Effector CD8-positive, alpha-beta T cell (primary cell): ENCODE measurements around the gene CASKIN2.
"Not testable (repeated sequence)": the region's sequence is repeated elsewhere in the genome, so short reads cannot be mapped to it uniquely, and the experiment has no call there.

Experiments used
- DNase-seq: peaks from one replicate; lab custom pipeline; 2025; lab: John Stamatoyannopoulos, UW

CASKIN2 gene

DNA sequence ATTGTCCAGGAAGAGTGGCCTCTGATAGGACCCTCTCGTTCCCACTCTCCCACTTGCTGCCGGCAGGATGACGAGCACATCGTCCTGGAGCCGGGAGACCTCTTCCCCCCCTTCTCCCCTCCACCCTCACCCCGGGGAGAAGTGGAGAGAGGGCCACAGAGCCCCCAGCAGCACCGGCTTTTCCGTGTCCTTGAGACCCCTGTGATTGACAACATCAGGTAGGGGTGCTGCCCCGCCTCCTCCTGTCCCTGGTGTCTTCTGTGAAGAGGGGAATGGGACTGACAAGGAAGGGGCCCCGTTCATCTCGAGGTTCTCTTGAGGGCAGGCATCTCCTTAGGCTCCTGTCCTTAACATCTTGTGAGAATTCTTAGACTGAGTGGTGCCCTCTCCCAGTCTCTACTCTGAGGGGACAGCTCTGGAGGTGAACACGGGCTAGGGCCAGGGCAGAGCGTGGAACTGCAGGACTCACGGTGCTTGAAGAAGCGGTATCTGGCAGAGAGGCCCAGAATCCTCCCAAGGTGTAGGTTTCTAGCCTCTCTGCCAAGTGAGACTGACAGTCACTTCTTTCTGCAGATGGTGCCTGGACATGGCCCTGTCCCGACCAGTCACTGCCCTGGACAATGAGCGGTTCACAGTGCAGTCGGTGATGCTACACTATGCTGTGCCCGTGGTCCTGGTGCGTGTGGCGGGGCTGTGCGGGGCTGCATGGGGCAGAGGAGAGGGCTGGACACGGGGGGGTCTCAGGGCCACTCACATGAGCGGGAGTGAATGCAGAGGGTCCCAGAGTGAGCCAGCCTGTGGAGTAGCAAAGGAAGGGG lies 26.4 kb downstream of the CASKIN2 start:
- no peak for DNase-seq

DNA sequence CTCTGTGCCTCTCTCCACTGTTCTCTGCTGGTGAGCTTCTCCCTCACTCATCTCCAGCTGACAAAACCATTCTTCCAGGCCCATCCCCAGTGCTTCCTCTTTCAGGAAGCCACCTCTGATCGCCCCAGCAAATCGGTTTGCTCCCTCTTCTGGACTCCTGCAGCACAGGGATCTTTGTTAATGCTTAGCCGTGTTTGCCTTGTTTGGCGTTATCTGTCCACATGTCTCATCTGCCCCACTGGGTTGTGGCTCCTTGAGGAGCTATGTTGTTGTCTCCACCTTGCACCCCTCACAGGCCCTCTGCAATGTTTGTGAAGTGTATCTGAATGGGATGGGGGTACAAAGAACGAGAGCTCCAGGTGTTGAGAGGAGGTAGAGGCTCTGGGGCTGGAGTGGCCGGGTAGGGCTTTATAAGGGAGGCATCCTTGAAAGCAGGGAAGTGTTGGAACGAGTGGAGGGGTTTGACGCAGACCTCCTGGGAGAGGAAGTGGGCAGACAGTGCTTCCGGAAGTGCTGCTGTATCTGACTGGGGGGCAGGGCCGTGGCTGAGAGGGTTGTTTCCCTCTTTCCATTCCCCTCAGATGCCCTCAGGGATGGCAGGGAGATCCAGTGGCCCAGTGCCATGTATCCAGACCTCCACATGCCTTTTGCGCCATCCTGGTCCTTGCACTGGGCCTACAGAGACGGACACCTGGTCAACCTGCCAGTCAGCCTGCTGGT lies 27.8 kb downstream of the CASKIN2 start:
- peak; percentile 7 for DNase-seq

DNA sequence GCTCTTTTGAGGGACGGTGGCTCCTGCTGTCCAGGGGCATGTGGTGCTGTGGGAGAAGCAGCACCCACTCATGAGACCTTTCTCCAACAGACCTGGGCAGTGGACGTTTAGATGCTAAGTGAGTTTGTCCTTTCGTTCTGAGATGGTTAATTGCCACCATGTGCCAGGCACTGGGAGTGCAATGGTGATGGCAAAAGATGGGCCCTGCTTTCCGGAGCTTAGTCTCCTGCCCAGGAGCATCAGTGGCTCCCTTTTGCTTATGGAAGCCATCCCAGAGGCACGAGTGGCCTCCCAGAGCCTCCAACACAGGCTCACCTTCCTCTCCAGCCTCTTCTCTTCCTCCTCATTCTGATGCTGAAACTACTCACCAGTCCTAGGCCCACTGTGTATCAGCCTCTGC lies 28.4 kb downstream of the CASKIN2 start:
- DNase-seq: no peak

DNA sequence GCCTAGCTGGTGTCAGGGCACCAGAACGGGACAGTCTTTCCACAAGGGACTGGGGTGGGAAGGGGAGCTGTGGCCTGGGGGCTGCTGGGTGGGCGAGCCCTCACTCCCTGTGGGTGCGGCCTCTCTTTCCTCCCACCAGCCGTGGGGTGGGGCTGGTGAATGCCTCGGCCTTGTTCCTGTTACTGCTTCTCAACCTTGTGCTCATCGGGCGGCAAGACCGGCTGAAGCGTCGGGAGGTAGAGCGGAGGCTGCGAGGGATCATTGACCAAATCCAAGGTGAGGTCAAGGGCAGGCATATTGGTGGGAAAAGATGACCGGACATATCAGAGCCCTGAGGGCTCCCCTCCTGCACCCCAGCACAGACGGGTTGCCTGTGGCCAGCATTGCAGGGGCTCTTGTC lies 29.2 kb downstream of the CASKIN2 start:
- no peak for DNase-seq

DNA sequence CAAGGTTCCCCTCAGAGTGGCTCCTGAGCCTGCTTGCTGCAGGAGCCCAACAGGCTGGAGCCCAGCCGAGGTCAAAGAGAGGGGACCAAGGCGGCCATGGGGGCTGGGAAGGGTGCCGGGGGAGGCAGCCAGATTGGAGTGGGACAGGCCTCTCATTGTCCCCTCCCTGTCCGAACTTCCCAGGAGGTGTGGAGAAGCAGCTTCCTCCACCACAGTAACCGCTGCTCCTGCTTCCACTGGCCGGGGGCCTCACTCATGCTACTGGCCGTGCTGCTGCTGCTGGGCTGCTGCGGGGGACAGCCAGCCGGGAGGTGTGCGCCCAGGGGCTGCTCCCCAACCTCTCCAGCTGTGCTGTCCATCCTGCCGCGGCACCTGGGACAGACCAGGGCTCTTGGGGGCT lies 29.6 kb downstream of the CASKIN2 start:
- DNase-seq: no peak

DNA sequence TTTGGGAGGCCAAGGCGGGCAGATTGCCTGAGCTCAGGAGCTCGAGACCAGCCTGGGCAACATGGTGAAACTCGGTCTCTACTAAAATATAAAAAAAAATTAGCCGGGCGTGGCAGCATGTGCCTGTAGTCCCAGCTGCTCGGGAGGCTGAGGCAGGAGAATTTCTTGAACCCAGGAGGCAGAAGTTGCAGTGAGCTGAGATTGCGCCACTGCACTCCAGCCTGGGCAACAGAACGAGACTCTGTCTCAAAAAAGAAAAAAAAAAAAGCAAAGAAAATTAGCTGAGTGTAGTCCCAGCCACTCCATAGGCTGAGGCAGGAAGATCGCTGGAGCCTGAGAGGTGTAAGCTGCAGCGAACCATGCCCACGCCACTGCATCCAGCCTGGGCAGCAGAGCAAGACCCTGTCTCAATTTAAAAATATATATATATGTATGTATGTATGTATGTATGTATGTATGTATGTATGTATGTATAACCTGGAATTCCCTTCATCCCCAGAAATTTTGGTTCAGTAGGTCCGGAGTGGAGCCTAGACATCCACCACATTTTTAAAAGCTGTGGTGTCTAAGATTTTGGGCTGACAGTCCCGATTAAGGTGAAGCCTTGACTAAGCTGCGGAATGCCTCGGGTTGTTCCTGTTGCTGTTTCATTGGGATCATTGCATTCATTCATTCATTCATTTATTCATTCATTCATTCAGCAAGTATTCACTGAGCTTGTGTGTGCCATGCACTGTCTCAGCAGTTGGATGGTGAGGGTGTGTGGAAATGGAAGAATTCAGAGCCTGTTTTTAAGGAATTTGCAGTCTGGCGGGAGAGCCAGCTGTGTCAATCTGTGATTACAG lies 33.0 kb downstream of the CASKIN2 start:
- DNase-seq: no peak

DNA sequence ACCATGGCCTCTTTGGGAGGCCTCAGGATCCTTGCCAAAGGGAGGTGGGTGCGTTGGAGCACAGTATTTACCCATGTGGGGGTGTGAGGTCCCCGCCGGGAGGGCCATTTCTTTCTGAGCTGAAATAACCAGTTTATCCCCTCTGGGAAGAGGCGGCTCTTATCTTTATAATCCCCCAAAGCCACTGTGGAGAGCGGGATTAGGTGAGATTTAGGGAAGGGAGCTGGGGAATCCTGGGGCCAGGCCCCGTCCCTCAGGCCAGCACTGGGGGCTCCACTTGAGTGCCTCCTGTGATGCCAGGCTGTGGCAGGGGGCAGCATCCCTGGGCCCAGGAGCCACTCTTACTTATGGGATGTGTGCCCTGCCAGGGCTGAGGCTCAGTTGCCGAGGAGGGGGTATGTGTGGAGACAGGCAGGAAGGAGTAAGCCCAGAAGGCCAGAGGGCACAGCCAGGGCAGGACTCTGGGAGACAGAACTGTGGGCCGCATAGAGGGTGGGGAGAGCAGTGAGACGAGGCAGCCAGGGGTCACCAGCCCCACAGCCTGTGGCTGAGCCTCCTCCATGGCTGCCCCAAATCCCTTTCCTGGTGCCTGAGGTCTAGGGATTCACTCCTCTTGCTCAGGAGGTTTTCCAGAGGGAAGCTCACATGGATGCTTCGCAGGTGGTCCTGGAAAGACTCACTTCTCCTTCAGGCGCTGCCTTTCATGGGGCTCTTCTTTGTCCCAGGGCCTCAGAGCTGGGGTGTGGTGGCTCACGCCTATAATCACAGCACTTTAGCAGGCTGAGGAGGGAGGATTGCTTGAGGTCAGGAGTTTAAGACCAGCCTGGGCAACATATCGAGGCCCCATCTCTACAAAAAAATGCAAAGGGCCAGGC lies 33.9 kb downstream of the CASKIN2 start:
- no peak for DNase-seq

DNA sequence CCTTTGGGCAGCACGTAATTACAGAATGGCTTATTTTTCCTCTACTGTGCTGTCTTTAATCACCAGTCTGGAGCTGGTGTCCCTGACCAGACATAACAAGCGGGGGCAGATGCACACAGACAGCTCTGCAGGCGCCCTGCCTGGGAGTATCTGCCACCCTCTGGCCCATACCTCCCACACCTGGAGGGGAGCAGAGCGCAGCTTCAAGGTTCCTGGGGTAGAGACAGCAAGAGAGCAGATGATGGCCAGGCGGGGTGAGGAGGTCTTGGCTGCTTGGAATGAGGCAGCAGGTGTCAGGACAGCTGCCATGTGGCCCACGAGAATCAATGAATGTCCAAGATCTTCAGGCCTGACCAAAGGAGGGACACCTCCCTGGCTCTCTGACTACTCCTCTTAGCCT lies 35.1 kb downstream of the CASKIN2 start:
- no peak for DNase-seq

DNA sequence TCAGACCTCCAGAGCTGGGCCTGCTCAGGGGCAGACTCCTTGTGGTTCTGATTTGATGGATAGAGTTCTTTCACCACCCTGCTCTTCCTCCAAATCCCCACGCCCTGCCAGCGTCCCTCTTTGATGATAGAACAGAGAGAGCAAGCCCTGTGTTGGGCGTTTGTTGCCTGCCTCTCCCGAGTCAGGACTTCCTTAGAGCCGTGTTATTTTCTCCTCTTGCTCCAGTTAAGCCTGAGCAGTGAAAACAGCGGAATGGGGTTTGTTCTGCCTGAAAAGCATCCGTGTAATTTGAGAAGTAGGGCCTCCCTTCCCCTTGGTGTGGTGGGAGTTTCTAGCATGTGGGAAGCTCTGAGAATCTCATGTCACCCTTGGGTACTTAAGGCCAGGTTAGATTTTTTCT lies 36.8 kb downstream of the CASKIN2 start:
- DNase-seq: no peak

DNA sequence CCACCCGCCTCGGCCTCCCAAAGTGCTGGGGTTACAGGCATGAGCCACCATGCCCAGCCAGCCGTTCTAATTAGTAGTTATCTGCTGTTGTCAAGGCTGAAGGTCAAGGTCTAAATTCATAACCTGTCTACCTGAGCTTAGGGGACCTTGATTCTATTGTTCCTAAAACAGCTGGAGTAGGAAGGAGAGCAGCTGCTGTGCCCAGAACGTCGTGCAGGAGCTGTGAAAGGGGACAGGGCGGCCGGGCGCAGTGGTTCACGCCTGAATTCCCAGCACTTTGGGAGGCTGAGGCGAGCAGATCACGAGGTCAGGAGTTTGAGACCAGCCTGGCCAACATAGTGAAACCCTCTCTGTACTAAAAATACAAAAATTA lies 37.9 kb downstream of the CASKIN2 start:
- not testable (repeated sequence) for DNase-seq

DNA sequence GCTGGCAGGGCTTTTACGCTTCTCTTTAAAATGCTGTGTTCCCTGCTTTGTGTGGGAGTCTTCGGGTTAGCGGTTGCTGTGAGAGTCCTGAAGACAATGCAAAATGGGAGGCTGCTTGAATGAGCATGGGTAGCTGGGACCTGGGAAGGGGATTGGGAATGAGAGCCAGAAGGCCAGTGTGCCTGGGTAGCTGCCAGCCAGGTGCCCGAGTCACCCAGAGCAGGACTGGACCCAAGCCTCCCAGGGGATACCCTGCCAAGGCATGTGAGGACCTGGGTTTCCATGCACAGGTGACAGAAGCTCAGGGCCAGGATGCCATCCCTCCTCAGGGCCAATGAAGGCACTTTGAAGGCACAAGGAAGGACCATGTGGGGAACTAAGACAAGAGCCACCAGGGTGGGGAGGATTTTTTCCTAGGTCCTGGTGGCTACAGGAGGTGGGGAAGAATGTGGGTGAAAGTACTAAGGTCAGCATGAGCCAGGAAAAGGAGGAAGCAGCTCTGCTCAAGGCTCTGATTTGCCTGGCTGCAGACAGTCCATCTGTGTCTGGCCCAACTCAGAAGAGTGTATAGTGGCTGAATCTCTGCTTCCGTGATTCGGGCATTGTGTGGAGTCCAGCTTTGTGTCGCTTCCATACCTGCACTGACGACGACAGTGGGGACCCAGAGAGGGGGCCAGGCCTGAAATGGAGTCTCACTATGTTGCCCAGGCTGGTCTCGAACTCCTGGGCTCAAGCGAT lies 38.4 kb downstream of the CASKIN2 start:
- DNase-seq: no peak

DNA sequence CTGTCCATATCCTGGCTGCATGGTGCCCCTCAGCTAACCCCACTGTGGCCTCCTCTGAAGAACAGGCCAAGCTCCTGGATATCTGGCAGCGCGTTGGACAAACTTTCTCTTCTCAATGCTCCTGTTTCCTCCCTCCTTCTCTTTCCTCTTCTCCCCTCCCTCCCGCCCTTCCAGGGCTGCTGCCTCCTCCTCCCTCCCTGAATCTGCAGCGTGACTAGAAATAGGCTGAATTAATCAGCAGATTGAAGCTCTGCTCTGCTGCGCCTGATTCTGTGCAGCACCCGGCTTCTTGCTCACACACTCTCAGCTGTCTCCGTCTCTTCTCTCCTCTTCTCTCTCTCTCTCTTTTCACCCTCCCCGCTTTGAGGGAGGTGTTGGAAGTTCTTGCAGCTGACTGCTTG lies 39.1 kb downstream of the CASKIN2 start:
- no peak for DNase-seq

DNA sequence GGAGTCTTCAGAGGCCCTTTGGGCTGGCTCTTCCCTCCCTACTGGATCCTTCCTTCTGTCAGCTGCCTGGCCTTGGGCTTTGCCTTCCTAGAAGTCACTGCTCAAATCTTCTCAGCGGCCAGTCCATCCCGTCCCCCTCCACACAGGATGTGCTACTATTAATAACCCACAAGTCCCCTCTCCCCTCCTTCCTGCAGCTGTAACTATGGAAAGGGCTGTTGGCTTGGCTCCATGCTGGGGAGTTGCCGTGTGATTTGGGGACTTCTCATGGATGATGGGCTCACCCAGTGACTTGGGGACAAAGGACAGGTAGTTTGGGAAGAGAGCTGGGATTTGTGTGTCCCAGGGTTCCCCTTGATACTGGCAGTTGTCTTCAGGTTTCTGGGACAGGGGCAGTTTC lies 39.5 kb downstream of the CASKIN2 start:
- DNase-seq: no peak

DNA sequence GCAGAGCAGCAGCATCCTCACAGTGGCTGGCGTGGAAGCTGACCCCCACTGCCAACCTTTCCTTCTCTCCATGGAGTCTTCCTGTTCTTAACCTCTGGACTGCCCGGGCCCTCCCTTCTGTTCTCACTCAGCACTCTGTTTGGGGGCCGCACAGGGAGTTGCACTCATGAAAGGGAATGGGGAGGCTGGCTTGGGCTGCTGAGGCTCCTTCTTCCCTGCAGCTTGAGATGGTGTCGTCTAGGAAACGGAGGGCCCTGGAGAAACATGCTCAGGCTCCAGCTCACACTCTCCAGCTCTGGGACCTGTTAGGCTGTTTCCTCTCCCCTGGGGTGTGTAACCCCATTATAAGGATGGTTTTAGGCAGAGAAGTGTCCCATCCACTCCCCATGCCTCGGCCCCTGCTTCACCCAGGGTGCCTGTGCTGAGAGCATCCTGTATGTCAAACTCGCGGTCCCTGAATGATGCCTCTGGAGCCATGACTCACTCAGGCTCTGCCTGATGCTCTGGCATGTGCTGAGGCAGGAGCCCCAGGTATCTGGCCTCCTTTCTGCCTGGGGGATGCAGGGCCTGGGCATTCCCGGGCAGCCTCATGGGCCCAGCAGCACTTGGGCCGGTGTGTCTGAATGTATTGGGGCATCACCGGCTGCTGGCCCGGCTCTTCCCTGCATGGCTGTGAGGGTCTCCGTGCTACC lies 40.0 kb downstream of the CASKIN2 start:
- no peak for DNase-seq

DNA sequence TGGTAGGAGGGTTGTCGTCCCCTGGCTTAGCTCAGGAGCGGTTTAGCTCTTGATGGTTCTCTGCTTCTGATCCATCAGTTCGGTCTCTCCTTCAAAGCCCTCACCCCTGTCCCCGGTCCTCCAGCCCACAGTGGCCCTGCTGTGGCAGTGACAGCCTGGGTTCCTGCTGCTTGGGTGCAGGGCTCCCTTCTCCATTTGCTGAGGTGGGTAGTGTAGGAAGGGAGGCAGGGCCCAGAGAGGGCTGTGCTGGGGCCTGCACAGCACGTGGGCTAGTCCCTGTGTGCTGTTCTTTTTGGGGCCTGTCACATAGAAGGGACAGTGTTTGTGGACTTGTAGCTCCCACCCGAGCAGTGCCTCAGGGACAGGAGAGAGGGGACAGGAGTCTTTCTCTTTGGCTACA lies 40.6 kb downstream of the CASKIN2 start:
- DNase-seq: no peak

DNA sequence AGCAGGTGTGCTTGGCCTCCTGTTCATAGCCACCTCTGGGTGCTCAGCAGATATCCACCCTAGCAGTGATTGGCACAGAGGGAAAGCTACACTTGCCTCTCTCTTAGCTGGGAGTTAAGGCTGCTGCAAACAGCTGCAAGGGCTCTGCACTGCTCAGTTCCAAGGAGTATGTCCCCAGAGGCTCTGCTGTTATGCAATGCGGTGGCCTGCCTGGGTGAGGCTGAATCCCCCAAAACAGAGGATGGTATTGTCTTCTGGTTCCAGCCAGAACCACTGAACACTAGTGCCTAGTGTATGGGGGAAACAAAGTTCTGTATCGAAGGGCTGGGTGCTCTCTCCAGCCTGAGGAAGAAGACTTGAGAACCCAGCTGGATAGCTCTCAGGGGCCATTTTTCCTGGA lies 42.1 kb downstream of the CASKIN2 start:
- no peak for DNase-seq

DNA sequence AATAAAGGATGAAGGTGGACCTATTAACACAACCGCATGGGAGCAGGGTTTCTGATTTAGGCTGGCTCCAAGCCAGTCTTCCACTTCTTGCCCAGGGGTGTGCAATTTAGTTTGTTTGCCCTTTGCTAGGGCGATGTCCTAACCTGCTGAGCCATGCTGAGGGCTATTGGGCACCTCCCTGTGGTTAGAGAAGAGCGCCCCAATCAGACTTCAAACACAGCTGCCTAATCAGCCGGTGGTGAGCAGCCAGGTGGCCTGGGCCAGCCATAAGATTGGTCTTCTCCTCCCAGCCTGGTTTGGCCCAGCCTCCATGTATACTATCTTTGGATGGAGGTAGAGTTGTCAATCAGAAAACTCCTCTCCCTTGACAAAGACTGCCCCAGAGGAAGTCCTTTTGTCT lies 43.2 kb downstream of the CASKIN2 start:
- no peak for DNase-seq

DNA sequence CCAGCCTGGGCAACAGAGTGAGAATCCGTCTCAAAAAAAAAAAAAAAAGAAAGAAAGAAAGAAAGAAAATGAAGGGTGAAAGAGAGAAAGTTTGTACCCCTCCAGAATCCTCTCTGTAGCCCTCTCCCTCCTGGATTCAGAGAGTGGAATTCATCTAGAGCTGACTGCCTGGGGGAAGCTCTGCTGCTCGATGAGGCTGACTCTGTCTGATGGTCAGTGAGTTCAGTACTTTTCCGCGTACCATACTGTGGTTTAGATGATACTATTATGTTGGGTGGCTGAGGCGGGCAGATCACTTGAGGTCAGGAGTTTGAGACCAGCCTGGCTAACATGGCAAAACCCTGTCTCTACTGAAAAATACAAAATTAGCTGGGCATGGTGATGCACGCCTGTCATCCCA lies 44.1 kb downstream of the CASKIN2 start:
- DNase-seq: no peak

DNA sequence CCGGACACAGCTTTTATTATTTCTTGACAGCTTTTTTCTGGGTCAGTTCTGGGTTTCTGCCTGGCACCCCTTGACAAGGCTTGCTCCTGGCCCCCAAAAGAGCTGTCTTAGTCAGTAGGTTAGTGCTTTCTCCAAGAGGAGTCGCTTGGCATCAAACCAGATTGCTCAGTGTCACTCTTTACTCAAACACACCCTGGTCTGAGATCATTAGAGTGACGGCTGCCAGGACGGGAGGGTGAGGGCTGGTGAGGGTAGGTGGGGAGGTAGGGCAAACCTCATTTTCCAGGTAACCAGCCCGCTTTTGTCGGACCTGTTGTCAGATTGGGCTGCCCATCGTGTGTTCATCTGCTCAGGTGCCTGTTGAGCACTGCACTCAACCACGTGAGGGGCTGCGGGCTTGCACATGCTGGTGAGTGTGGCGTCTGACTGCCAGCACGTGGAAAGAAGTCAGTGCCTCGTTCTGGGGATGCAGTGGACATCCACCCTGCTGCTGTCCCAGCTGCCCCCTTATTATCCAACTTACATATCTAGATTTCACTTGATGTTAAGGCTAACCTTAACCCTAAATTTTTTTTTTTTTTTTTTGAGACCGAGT lies 46.5 kb downstream of the CASKIN2 start:
- no peak for DNase-seq

DNA sequence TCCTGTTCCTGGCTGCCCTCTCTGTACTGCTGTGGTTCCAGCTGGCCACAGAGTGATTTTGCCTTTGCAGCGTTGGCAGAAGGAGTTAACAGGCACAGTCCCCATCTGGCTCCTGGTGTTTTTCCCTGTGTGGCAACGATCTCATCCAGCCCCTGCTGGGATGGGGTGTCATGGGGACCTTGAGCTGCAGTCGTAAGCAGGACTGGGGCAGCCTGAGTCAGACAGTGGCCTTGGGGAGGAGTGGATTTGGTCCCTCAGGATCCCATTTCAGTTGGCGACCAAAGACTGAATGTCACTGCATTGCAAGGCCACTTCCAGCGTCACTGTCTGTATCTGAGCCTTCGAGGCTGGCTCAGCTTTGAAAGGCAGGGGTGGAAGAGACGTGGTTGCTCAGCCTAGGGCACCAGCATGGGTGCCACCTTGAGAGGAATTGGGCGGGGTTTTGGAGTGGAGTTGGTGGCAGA lies 47.0 kb downstream of the CASKIN2 start:
- no peak for DNase-seq
